Uterus (tissue), 4 donors: Measurements from ENCODE around the gene ACP6. TPM values are rescaled to one million over a fixed set of nuclear protein-coding genes. Genes with fewer than 3 reads are reported as not detected.

ENCODE experiments used
- DNase-seq, 2 donors: peaks; one replicate each; pipeline ENCODE4 v3.0.0-alpha.2; 2019 to 2020
- H3K27ac ChIP-seq, 2 donors: fragments of 200-600 bp; sonication (generic); 1 replicate in 1 of 2; 2 replicates in 1 of 2; pipeline ENCODE4 v1.5.1; 2016 to 2018
- H3K27me3 ChIP-seq, 2 donors: fragments of 200-600 bp; sonication (generic); one replicate each; pipeline ENCODE4 v1.5.1; 2018 to 2019; ENCODE audit warnings: control low read depth in 1 of 2
- H3K36me3 ChIP-seq, 2 donors: fragments of 200-600 bp; sonication (generic); one replicate each; pipeline ENCODE4 v1.5.1; 2019; ENCODE audit warnings: control low read depth in 1 of 2
- H3K4me1 ChIP-seq, 2 donors: fragments of 200-600 bp; sonication (generic); one replicate each; pipeline ENCODE4 v1.5.1; 2018 to 2019; ENCODE audit warnings: control low read depth in 1 of 2
- H3K4me3 ChIP-seq, 2 donors: fragments of 200-600 bp; sonication (generic); 1 replicate in 1 of 2; 2 replicates in 1 of 2; pipeline ENCODE4 v1.5.1; 2018 to 2019; ENCODE audit warnings: mild to moderate bottlenecking in 1 of 2
- H3K9me3 ChIP-seq, 2 donors: fragments of 200-600 bp; sonication (generic); one replicate each; pipeline ENCODE4 v1.5.1; 2019; ENCODE audit warnings: control low read depth in 1 of 2
- POLR2A ChIP-seq, 2 donors: fragments of 450-650 bp; IDR thresholded peaks; one replicate each; pipeline ENCODE4 v1.6.1; 2016; ENCODE audit warnings: antibody characterized with exemption in 2 of 2, mild to moderate bottlenecking in 1 of 2, moderate library complexity in 1 of 2
- intact Hi-C: fragments of 100-400 bp; cut with DNase I; formaldehyde crosslinking; loops from one replicate; pipeline ENCODE4 v1.15.1; 2023; ENCODE audit warnings: low total_unique reads
- total RNA-seq, 4 donors: library from RNA; depleted of rRNA in 3 of 4; stranded (reverse); fragments of >200 nt in 3 of 4; gene quantifications; one replicate each; pipeline versions ENCODE4 v1.1.0 to v1.2.4, GENCODE V29; 2014 to 2023
- TF ChIP-seq, protein P1 (sequence below), 4 experiments: fragments of 200-600 bp in 2 of 4; fragments of 450-650 bp in 2 of 4; sonication (generic) in 2 of 4; IDR thresholded peaks; one replicate each; pipeline ENCODE4 v1.5.1; 2016 to 2019; ENCODE audit warnings: antibody characterized with exemption in 4 of 4, mild to moderate bottlenecking in 2 of 4, moderate library complexity in 1 of 4
- donor health status: DM: yes; HTN: yes; CAD: no.

The ACP6 gene
- total RNA-seq, 4 donors from 2014 or later, result 3.6 to 29.3 (median 9.7) TPM

- DNase-seq, result no peak
- no peaks in the 10 kb centered on the region for H3K36me3 ChIP-seq
- H3K4me3 ChIP-seq, result no peak overlapping the region
- intact Hi-C loops, result no loop called here
- H3K27me3 ChIP-seq, result no peaks in the 10 kb centered on the region
- no peaks in the 10 kb centered on the region for H3K9me3 ChIP-seq
- no peaks in the 10 kb centered on the region for H3K4me1 ChIP-seq
- no peak overlapping the region for H3K27ac ChIP-seq
- TF ChIP-seq, protein P1, sequence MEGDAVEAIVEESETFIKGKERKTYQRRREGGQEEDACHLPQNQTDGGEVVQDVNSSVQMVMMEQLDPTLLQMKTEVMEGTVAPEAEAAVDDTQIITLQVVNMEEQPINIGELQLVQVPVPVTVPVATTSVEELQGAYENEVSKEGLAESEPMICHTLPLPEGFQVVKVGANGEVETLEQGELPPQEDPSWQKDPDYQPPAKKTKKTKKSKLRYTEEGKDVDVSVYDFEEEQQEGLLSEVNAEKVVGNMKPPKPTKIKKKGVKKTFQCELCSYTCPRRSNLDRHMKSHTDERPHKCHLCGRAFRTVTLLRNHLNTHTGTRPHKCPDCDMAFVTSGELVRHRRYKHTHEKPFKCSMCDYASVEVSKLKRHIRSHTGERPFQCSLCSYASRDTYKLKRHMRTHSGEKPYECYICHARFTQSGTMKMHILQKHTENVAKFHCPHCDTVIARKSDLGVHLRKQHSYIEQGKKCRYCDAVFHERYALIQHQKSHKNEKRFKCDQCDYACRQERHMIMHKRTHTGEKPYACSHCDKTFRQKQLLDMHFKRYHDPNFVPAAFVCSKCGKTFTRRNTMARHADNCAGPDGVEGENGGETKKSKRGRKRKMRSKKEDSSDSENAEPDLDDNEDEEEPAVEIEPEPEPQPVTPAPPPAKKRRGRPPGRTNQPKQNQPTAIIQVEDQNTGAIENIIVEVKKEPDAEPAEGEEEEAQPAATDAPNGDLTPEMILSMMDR (IDR thresholded peaks at IDR 0.05), result no peak
- TF ChIP-seq POLR2A (IDR thresholded peaks at IDR 0.05), result no peak
Measured at GRCh38 chr1:147651466-147651865, 18.9 kb downstream of the ACP6 start.

DNA sequence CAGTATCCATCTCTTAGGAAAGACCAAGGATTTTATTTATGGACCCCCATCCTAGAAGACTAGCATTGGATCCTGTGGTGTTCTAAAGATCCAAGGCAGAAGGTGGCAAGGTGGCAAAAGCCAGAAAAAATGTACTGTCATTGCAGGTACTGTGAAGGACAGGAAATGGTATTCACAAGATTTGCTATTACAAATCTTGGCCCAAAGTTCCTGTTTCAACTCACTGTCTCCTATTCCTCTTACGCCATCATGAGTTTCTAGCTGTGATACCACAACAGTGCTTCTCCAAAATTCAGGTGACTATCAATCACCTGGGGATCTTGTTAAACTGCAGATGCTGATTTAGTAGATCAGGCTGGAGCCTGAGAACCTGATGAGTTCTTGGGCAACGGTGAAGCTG lies 21.4 kb downstream of the ACP6 start:
- Histone ChIP-seq H3K9me3 (no peaks in the 10 kb centered on the region), H3K27ac (no peak overlapping the region), H3K27me3 (no peaks in the 10 kb centered on the region), H3K36me3 (no peaks in the 10 kb centered on the region), H3K4me1 (no peaks in the 10 kb centered on the region), H3K4me3 (no peak overlapping the region)
- no peak for DNase-seq
- TF ChIP-seq, protein P1 (IDR thresholded peaks at IDR 0.05), result no peak
- no peak for TF ChIP-seq POLR2A (IDR thresholded peaks at IDR 0.05)
- intact Hi-C loops, result no loop called here

- no peaks in the 10 kb centered on the region for H3K36me3 ChIP-seq
- intact Hi-C loops, result no loop called here
- H3K27ac ChIP-seq, result no peak overlapping the region
- TF ChIP-seq POLR2A (IDR thresholded peaks at IDR 0.05), result no peak
- TF ChIP-seq, protein P1 (IDR thresholded peaks at IDR 0.05), result no peak
- no peaks in the 10 kb centered on the region for H3K4me1 ChIP-seq
- DNase-seq, result no peak
- no peaks in the 10 kb centered on the region for H3K27me3 ChIP-seq
- H3K9me3 ChIP-seq, result no peaks in the 10 kb centered on the region
- no peak overlapping the region for H3K4me3 ChIP-seq
Measured at GRCh38 chr1:147647796-147648633, 22.3 kb downstream of the ACP6 start.

GRCh38 chr1:147643974-147644373 lies 26.4 kb downstream of the ACP6 start:
- Histone ChIP-seq H3K4me3 (no peak overlapping the region), H3K27ac (no peak overlapping the region), H3K27me3 (no peaks in the 10 kb centered on the region), H3K36me3 (no peaks in the 10 kb centered on the region), H3K4me1 (peaks cover 0 to 5% of the 10 kb centered on the region in 2 donors), H3K9me3 (no peaks in the 10 kb centered on the region)
- intact Hi-C loops, result loop anchor here (5.0 kb wide), 2 partner anchors 147 to 248 kb away; no protein-coding TSS in a partner anchor
- DNase-seq, result no peak
- no peak for TF ChIP-seq POLR2A (IDR thresholded peaks at IDR 0.05)
- TF ChIP-seq, protein P1 (IDR thresholded peaks at IDR 0.05), result no peak
